NCI-H128 (cell line): ENCODE results near the gene EXOC6B.
"Not testable (repeated sequence)": the region's sequence is repeated elsewhere in the genome, so short reads cannot be mapped to it uniquely, and the experiment has no call there.

ENCODE experiments used
- DNase-seq: peaks from one replicate; lab custom pipeline; 2025; ENCODE audit not compliant: unreplicated experiment; lab: John Stamatoyannopoulos, UW

Gene EXOC6B

DNA sequence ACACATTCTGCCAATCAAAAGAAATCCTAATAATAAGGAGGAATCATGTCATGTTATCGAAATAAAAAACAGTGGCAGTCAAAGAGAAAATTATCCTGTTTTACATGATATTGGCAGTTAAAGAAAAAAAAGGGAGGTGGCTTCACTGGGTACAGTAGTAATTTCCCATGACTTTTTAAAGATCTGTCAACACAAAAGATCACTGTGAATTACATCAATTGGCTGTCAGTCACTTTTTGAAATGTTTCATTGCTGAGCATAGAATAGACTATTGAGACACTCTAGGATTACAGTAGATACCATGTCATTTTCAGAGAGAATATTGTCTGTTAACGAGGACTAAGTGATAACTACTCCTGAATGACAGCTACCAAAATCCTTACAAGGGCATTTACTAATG lies 342.5 kb downstream of the EXOC6B start:
- DNase-seq: no peak

DNA sequence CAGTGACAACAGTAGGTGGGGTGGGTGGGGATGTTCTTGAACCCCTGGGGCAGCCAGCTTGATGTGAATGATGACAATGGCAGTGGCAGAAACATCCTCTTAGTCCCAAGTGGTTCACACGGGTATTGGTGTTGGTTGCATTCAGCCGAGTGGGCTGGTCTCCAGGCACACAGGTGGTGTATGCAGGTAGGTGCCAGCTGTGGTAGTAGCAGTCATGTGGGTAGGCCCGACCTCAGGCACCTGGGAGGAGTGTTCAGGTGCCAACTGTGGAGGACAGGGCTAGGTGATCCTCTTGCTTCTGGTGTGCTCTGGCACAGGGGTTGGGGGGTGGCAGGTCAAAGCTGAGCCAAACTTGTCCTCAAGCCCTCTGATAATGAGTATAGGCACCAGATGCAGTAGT lies 350.6 kb downstream of the EXOC6B start:
- DNase-seq: no peak

DNA sequence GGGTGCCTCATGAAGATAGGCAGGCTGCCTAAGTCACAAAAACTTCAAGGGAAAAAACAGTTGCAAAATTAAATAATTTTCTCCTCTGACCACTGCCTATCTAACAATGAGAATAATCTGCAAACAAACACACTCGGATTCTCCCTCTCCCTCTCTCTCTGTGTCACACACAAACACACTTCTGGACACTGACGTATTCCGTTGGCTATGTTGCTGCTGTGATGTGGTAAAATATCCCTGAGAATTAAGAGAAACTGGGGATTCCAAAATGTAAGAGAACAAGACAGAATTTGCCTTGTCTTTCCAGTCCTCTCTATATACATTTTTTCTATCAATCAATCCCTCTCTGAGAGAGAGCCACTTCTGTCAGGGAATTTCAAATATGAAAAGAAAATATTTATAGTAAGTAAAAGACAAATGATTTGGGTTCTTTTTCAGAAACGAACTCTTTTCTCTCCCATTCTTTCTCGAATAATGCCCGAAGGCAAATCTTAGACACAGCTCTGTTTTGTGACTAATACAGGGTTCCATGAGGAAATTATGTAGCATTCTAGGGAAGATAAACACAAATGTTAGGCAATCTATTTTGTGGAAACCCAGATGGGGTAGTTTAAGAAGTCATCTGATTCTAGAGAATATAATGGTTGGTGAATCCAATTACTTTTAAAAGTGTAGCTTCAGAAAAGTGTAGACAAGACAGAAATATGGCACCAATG lies 367.9 kb downstream of the EXOC6B start:
- DNase-seq: no peak

DNA sequence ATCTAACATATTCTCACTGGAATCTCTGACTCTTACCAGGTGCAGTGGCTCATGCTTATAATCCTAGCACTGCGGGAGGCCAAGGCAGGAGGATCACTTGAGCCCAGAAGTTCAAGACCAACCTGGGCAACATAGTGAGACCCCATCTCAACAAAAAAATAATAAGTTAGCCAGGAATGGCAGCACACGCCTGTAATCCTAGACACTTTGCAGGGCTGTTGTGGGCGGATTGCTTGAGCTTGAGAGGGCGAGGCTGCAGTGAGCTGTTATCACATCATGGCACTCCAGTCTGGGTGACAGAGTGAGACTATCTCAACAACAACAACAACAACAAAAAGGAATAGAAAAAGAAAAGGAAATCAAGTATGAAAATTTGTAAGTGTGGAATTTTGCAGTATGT lies 371.6 kb downstream of the EXOC6B start:
- DNase-seq: no peak

DNA sequence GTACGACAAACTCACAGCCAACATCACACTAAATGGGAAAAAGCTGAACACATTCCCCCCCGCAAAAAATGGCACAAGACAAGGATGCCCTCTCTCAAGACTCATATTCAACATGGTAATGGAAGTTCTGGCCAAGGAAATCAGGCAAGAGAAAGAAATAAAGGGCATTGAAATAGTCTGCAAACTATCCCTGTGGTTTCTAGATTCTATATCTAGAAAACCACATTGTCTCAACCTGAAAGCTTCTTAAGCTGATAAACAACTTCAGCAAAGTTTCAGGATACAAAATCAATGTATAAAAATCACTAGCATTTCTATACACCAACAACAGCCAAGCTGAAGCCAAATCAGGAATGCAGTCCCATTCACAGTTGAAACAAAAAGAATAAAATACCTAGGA lies 383.6 kb downstream of the EXOC6B start:
- DNase-seq: no peak

DNA sequence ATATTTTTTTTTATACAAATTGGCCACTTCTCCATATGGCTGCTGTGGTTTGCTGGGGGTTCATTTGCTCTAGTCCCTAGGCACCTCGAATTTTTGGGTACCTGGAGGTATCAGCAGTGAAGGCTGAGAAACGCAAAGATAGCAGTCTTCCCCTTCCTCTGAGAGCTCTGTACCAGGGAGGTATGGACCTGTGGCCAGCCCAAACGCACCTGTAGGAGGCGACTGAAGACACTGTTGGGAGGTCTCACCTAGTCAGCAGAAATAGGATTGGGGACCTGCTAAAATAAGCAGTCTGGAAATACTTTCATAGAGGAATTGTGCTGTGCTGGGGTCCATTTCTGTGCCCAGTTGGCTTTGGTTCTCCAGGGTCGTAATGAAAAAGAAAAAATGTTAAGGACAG lies 385.9 kb downstream of the EXOC6B start:
- DNase-seq: no peak

DNA sequence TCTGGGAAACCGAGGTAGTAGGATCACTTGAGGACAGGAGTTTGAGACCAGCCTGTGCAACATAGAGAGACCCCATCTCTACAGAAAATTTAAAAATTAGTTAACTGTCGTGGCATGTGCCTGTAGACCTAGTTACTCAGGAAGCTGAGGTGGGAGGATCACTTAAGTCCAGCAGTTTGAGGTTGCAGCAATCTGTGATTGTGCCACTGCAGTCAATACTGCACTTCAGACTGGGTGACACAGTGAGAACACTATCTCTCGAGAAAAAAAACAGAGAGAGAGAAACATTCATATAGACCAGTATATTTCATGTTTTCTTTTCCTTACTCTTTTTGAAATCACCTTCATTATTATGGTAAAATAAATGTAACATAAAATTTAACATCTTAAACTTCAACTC lies 387.5 kb downstream of the EXOC6B start:
- no peak for DNase-seq

DNA sequence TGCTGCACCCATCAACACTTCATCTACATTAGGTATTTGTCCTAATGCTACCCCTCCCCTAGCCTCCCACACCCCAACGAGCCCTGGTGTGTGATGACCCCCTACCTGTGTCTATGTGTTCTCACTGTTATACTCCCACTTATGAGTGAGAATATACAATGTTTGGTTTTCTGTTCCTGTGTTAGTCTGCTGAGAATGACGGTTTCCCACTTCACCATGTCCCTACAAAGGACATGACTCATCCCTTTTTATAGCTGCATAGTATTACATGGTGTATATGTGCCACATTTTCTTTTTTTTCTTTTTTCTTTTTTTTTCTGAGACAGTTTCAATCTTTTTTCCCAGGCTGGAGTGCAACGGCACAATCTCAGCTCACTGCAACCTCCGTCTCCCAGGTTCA lies 394.1 kb downstream of the EXOC6B start:
- DNase-seq: no peak

DNA sequence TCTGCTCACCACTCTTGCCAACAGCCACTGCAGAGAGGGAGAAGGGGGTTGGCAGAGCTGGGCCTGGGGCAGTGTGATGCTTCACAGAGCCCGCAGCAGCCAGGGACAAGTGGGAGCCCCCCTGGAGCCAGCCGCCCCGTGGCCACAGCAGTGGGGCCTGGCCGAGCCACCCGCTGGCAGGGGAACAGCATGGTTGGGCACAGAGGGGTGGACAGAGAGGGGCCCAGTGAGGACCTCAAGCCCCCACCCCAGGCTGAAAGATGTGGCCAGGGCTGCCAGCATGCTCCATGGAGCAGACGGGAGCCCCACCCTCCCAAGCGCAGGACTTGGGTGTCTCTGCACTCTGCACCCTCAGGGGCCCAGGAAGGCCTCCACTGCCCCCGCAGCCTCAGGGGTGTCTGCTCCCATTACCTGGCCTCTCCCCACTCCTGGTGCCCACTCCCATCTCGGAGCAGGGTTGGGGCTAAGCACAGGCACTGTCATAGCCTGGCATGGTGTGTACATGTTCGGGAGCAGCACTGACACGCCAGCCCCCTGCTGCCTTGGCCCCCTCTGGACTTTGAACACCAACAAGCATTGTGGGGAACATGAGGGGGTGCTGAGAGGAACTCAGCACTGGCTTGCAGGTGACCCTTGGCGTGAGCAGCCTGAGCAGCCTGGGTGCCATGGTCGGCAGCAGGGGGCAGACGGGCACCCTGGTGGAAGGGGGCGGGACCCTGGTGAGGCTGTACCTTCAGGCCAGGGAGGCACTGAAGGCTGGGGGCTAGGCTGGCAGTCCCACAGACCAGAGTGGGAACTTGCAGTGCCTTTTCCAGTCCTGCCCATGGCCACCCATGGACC lies 398.6 kb downstream of the EXOC6B start:
- no peak for DNase-seq

DNA sequence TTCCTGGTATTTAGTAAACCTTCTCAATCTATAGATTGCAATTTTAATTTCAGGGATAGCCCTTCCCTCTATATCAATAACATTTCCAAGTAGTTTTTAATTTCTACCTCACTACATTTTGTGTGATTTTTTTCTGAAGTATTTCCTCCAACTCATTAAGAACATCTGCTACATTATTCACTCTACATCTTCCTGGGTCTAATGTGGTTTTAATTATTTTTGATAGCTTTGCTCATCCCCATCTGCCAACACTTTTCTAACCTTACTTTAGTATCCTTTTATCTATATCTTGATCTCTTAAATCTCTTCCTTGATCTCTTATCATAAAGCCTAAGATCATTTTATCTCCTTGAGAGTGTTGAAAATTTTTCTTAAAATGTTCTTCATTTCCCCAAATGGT lies 399.8 kb downstream of the EXOC6B start:
- DNase-seq: no peak

DNA sequence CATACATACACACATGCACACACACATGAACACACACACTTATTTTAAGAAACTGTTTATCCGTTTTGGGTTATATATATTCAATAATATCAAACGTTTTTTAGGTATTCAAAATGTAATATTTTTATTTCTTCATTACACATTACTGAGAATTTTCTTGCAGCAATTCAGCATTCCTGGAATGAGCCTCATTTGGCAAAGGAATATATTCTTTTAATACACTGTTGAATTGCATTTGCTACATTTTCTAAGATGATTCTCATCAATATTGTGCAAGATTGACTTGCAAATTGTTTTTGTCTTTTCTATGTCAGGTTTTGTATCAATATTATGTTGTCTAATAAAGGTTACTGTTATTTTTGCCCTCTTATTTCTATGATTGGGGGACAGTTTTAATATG lies 402.1 kb downstream of the EXOC6B start:
- no peak for DNase-seq

DNA sequence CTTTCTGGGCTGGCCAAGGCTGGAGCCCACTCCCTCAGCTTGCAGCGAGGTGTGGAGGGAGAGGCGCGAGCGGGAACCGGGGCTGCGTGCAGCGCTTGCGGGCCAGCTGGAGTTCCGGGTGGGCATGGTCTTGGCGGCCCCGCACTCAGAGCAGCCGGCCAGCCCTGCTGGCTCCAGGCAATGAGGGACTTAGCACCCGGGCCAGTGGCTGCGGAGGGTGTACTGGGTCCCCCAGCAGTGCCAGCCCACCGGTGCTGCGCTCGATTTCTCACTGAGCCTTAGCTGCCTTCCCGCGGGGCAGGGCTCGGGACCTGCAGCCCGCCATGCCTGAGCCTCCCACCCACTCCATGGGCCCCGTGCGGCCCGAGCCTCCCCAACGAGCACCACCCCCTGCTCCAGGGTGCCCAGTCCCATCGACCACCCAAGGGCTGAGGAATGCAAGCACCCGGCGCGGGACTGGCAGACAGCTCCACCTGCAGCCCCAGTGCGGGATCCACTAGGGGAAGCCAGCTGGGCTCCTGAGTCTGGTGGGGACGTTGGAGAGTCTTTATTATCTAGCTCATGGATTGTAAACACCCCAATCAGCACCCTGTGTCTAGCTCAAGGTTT lies 404.0 kb downstream of the EXOC6B start:
- DNase-seq: not testable (repeated sequence)

DNA sequence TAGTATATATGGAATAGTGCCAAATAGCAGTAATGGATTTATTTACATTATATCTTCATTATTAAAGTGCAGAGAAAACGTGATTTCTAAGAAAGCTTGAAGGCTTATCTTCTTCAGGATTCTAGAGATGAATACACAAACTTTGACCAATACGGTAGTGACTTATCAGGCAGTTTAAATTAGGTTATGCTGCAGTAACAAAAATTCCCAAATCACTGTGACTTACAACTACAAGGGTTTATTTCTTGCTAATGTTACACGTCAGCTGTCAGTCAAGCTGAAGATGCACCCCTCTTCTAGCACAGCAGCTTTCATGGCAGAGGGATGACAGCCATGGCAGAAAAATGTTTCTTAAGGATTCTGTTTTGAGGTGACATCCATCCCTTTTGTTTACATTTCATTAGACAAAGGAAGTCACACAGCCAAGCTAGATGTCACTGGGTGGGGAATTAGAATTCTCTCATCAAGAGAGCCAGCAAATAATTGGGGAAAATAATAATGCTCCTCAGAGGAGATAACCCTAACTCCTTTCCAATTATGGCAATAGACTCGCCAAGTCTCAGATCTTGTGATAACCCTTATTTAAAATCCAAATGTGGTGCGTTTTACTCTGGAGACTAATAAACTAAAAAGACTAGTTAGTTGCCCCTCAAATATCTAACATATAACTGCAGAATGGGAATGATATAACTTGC lies 409.9 kb downstream of the EXOC6B start:
- no peak for DNase-seq

DNA sequence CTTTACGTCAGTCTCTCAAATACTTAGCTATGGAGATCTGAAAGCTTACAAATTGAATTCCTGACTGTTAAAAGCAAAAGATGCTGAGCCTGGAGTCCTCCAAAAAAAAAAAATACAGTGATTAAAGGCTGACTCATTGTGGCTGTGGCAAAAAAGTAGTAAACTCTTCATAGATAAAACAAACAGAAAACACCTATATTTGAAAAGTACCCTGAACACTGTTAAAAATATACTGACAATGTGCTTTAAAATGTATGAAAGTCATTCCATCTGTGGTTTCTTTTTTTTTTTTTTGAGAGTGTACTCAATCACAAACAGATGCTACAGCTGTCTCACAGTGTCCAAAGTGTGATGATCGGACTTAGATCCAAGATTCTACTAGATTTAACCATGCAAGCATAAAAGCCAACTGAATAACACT lies 410.6 kb downstream of the EXOC6B start:
- DNase-seq: no peak

DNA sequence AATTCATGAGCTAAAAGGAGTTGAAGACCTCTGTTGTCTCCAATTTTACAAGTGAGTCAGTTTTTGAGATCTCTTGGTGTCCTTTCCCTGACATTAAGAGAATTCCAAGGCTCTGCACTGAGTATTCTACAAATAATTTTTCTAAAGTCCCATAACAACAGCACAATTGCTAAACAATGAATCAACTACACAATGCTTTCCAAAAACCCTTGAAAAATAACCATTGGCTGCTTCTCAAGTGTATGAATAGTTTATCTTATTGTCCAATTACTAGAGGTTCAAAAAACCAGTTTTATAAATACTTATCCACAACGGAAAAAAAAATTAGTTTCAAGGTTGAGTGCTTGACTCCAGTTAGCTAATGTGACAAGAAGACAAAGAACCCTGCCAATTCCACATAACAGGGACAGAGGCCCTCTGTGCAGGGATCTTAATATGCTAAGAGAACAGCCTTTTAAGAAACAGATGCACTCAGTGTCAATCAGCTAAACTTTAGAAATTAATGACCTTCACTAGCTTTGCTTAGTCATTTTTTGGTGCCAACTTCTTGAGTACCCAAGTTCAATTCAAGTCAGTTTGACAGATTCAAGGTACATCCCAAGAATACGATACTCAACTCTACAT lies 411.6 kb downstream of the EXOC6B start:
- no peak for DNase-seq

DNA sequence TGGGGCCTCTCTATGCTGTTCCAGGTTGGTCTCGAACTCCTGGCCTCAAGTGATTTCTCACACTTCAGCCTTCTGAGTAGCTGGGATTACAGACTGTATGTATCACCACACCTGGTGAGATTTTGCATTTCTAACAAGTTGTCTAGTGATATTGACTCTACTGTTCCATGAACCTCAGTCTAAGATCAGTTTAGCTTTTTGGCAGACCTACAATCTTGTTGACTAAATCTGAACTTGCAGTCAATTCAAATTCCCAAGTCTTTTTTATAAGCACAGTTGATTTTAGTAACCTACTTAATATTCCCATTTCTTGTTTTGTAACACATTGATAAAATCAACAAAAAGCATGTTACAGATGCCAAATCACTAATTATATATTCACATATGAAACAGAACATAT lies 412.1 kb downstream of the EXOC6B start:
- no peak for DNase-seq

DNA sequence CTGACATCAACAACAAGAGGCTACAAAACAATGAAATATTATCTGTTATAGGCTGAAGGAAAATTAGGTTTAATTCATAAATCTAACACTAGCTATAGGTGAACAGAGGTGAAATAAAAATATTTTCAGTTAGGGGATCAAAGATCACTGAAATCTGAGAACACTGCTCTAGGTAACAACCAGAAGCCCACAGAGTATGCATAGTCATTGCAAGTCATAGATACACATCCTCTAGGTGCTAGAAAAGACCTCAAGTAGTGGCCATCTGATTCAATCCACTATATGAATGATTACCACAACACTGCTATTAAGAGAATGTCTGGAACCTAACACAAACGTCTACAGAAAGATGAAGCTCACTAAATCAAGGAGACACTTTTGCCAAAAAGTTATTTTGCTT lies 413.6 kb downstream of the EXOC6B start:
- DNase-seq: no peak

DNA sequence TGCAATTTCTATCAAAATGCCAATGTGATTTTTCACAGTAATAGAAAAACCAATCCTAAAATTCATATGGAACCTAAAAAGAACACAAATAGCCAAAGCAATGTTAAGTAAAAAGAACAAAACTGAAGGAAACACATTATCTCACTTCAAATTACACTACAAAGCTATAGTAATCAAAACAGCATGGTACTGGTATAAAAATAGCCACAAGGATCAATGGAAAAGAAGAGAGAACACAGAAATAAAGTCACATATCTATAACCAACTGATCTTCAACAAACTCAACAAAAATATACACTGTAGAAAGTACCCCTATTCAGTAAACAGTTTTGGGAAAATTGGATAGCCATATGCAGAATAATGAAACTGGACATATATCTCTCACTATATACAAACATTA lies 426.0 kb downstream of the EXOC6B start:
- DNase-seq: no peak

DNA sequence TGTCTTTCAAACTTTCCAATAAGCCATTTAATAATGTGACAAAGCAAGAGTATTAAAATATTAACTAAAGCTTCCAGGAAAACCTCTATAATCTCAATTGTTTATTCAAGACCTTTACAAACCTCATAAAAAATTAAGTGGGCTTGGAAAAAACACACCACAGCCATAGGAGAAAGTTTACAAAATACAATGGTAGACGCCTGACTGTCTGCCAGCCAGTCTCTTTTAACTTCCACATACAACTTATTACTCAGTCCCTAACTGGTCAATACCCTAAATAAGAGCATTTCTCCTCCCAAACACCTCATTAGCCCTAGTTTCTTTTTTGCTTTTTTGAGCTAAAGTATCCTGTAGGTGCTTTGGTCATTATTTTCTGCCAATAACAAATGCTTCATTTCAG lies 430.7 kb downstream of the EXOC6B start:
- no peak for DNase-seq

DNA sequence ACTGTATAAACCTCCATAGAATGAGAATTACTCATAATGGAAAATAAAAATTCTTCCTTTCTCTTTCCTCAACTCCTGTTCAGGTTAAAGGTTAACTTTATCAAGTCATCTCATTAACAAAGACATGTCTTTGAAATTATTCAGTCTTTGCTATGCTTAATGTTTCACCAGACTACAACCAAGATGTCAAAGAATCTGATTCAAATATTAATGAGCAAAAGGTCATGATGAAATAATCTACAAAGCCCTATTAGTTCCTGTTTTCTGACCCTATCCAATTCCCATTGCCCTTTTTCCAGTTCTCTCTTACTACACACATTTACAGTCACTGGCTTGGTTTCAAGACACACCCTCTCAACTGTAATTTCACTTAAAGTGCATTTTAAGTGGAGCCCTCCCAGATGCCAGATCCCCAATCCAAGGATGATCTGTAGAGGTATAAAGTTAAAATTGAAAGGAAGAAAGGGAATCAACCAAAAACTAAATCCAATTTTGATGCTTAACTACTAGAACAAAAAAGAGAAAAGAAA lies 431.2 kb downstream of the EXOC6B start:
- DNase-seq: no peak

DNA sequence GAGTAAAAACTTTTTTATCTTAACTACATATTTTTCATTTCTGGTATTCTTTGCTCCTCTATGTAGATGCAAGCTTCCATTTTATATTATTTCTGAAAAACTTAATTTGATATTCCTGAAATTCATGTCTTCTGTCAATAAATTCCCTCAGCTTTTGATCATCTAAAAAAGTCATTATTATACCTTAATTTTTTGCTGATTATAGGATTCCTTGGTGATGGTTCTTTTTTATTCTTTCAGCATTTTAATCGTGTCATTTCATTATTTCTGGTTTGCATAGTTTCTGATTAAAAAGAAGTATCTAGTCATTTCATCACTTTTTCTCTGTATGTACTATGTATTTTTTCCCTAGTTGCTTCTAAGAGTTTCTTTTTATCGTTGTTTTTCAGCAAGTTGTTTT lies 436.4 kb downstream of the EXOC6B start:
- no peak for DNase-seq
